Fibroblast of lung (primary cell): ENCODE data around the gene NAXD. TPM values are rescaled to one million over a fixed set of nuclear protein-coding genes. Genes with fewer than 3 reads are reported as not detected.

Experiments
- DNase-seq, 2 donors: peaks; one replicate each; pipeline versions ENCODE4 v3.0.0 to v3.0.0-alpha.2; 2010; ENCODE audit warnings: low read depth in 2 of 2
- H2AFZ ChIP-seq: 2 replicates; pipeline ENCODE4 v1.5.1; 2012; ENCODE audit warnings: low read length, control low read depth, inconsistent platforms
- H3K27ac ChIP-seq: 2 replicates; pipeline ENCODE4 v1.5.1; 2011; ENCODE audit warnings: low read length, control low read depth; ENCODE audit not compliant: insufficient read depth
- H3K27me3 ChIP-seq: 2 replicates; pipeline ENCODE4 v1.5.1; 2011; ENCODE audit warnings: mild to moderate bottlenecking, low read length; ENCODE audit not compliant: control insufficient read depth, insufficient read depth
- H3K36me3 ChIP-seq: 2 replicates; pipeline ENCODE4 v1.5.1; 2011; ENCODE audit warnings: low read length; ENCODE audit not compliant: control insufficient read depth, insufficient read depth
- H3K4me1 ChIP-seq: 2 replicates; pipeline ENCODE4 v1.5.1; 2011; ENCODE audit warnings: low read length; ENCODE audit not compliant: control insufficient read depth, insufficient read depth; ENCODE audit errors: extremely low read depth
- H3K4me2 ChIP-seq: 2 replicates; pipeline ENCODE4 v1.5.1; 2011; ENCODE audit warnings: low read length, control low read depth; ENCODE audit not compliant: insufficient read depth; ENCODE audit errors: extremely low read depth
- H3K4me3 ChIP-seq, 4 experiments: fragments of 200-600 bp in 1 of 4; sonication (generic) in 1 of 4; replicated peaks in 1 of 4; 2 replicates each; pipeline ENCODE4 v1.5.1; 2011 to 2016; ENCODE audit warnings: low read length in 4 of 4, low read depth in 3 of 4, mild to moderate bottlenecking in 3 of 4, control low read depth in 2 of 4, inconsistent platforms in 1 of 4, mixed read lengths in 1 of 4; ENCODE audit not compliant: insufficient read depth in 1 of 4; ENCODE audit errors: control extremely low read depth in 1 of 4
- H3K79me2 ChIP-seq: 2 replicates; pipeline ENCODE4 v1.5.1; 2012; ENCODE audit warnings: mild to moderate bottlenecking, low read length, inconsistent platforms; ENCODE audit not compliant: control insufficient read depth, insufficient read depth
- H3K9ac ChIP-seq: 2 replicates; pipeline ENCODE4 v1.5.1; 2011; ENCODE audit warnings: mild to moderate bottlenecking, low read length, control low read depth; ENCODE audit not compliant: insufficient read depth
- H3K9me3 ChIP-seq: 2 replicates; pipeline ENCODE4 v1.5.1; 2012; ENCODE audit warnings: low read depth, low read length; ENCODE audit not compliant: control insufficient read depth, insufficient read depth
- H4K20me1 ChIP-seq: 2 replicates; pipeline ENCODE4 v1.5.1; 2011; ENCODE audit warnings: low read length; ENCODE audit not compliant: control insufficient read depth, insufficient read depth; ENCODE audit errors: extremely low read depth
- EZH2 ChIP-seq: IDR thresholded peaks from 2 replicates; pipeline ENCODE4 v1.5.1; 2012; ENCODE audit warnings: low read length, control low read depth, mild to moderate bottlenecking; ENCODE audit errors: missing control alignments
- polyA plus RNA-seq, 2 donors: library from polyadenylated mRNA; depleted of rRNA in 1 of 2; stranded (reverse) in 1 of 2; unstranded in 1 of 2; fragments of >200 nt; gene quantifications; 2 replicates each; pipeline ENCODE4 v1.2.1, GENCODE V29; 2011 to 2012; ENCODE audit warnings: missing spikeins in 1 of 2
- total RNA-seq: library from RNA; depleted of rRNA; stranded (reverse); fragments of >200 nt; gene quantifications from 2 replicates; pipeline ENCODE4 v1.2.1, GENCODE V29; 2014
- TF ChIP-seq, protein P1 (sequence below), 2 donors: IDR thresholded peaks in 1 of 2; conservative IDR thresholded peaks in 1 of 2; 1 replicate in 1 of 2; 2 replicates in 1 of 2; pipeline ENCODE4 v1.5.1; 2011 to 2012; ENCODE audit warnings: low read length in 2 of 2, control low read depth in 1 of 2, inconsistent platforms in 1 of 2, low read depth in 1 of 2, mild to moderate bottlenecking in 1 of 2

The NAXD gene
- total and polyA plus RNA-seq, 2 donors (not counting 1 experiment from before 2014, with no cell fraction given) = 22.4 to 34.0 TPM

DNA sequence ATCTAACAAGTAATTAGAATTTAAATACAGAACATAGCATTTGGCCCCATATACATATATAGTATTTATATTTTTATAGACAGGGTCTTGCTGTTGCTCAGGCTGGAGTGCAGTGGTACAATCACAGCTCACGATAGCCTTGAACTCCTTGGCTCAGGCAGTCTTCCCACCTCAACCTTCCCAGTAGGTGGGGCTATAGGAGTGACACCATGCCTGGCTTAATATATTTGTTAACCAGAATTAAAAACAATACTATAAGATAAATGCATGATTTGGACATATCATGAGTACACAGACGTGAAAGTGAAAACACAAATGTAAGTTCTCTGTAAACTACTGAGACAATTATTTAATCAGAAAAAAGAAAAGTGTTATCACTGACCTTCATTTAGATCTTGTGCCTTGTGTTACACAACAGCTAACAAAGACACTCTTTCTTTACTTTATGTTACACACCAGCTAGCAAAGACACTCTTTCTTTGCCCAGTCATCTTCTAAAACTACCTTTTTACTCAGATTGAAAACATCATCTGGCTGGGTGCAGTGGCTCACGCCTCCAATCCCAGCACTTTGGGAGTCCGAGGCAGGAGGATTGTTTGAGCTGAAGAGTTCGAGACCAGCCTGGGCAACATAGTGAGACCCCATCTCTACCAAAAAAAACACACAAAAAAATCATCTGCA is 68.0 kb downstream of the NAXD start:
- H3K79me2 ChIP-seq = no peaks in the 10 kb centered on the region
- no peaks in the 10 kb centered on the region for H4K20me1 ChIP-seq
- no peak overlapping the region for H3K9ac ChIP-seq
- peaks cover 2% of the 10 kb centered on the region for H3K4me1 ChIP-seq
- H2AFZ ChIP-seq = no peak overlapping the region
- H3K4me3 ChIP-seq = no peak overlapping the region
- no peak overlapping the region for H3K27ac ChIP-seq
- peaks cover 19% of the 10 kb centered on the region for H3K36me3 ChIP-seq
- TF ChIP-seq EZH2 = no peak
- TF ChIP-seq, protein P1, sequence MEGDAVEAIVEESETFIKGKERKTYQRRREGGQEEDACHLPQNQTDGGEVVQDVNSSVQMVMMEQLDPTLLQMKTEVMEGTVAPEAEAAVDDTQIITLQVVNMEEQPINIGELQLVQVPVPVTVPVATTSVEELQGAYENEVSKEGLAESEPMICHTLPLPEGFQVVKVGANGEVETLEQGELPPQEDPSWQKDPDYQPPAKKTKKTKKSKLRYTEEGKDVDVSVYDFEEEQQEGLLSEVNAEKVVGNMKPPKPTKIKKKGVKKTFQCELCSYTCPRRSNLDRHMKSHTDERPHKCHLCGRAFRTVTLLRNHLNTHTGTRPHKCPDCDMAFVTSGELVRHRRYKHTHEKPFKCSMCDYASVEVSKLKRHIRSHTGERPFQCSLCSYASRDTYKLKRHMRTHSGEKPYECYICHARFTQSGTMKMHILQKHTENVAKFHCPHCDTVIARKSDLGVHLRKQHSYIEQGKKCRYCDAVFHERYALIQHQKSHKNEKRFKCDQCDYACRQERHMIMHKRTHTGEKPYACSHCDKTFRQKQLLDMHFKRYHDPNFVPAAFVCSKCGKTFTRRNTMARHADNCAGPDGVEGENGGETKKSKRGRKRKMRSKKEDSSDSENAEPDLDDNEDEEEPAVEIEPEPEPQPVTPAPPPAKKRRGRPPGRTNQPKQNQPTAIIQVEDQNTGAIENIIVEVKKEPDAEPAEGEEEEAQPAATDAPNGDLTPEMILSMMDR (conservative IDR thresholded peaks at IDR 0.05 in 1 of 2, IDR thresholded peaks at IDR 0.05 in 1 of 2; ENCODE audit: low read depth in 1 of 2, low read length in 2 of 2) = peak in 1 of 2 donors; percentile 32
- H3K9me3 ChIP-seq = no peaks in the 10 kb centered on the region
- no peaks in the 10 kb centered on the region for H3K27me3 ChIP-seq
- peak in 1 of 2 donors; percentile 19 for DNase-seq
- no peak overlapping the region for H3K4me2 ChIP-seq

DNA sequence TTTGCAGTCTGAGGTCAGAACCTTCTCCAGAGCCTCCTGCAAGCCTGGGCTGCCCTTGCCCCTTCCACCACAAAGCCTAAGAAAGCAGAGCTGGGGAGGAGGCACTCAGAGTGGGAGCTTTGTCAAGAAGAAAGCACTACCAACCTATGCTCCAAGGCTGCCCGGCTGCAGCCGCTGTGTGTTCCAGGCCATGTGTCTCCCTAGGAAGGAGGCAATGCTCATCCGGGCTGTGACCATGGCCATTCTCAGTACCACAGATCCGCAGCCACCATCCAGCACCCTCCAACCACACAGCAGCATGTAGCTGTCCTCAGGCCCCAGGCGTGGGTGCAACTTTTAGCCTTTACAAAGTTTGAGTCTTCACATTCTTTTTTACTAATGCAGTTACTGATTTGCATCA is 68.6 kb downstream of the NAXD start:
- H2AFZ ChIP-seq = no peak overlapping the region
- peaks cover 17% of the 10 kb centered on the region for H3K36me3 ChIP-seq
- no peak for DNase-seq
- no peak overlapping the region for H3K9ac ChIP-seq
- TF ChIP-seq, protein P1 (conservative IDR thresholded peaks at IDR 0.05 in 1 of 2, IDR thresholded peaks at IDR 0.05 in 1 of 2; ENCODE audit: low read depth in 1 of 2, low read length in 2 of 2) = no peak
- no peak for TF ChIP-seq EZH2
- H3K4me2 ChIP-seq = no peak overlapping the region
- no peaks in the 10 kb centered on the region for H3K27me3 ChIP-seq
- no peaks in the 10 kb centered on the region for H3K79me2 ChIP-seq
- no peak overlapping the region for H3K27ac ChIP-seq
- no peaks in the 10 kb centered on the region for H3K9me3 ChIP-seq
- H4K20me1 ChIP-seq = no peaks in the 10 kb centered on the region
- peaks cover 2% of the 10 kb centered on the region for H3K4me1 ChIP-seq
- no peak overlapping the region for H3K4me3 ChIP-seq

DNA sequence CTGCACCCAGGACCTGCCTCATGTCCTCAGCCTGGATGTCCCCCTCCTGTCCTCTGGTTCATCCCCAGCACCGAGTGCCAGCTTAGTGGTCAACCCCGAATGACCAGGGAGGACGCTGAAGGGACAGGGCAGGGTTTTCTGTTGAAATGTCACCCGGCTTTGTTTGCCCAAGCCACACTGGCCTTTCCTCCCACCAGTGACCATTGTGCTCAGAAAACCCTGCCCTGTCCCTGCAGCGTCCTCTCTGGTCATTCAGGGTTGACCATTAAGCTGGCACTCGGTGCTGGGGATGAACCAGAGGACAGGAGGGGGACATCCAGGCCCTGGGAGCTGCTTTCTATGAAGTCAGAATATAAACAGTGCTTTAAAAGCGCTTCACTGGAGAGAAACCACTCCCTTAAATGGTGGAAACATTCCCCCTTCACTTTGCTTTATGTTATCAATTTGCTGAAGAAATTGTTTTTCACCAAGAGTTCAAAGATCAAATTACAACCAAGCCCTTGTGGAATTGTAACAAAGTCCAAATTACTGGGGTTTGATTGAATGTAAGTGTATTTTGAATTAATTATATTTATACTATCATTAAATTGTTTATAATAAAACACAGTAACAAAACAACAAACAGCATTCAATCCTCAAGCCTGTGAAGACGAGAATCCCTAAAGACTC is 69.2 kb downstream of the NAXD start:
- H3K4me2 ChIP-seq = no peak overlapping the region
- no peak overlapping the region for H2AFZ ChIP-seq
- H3K4me3 ChIP-seq = no peak overlapping the region
- H3K27me3 ChIP-seq = no peaks in the 10 kb centered on the region
- TF ChIP-seq, protein P1 (conservative IDR thresholded peaks at IDR 0.05 in 1 of 2, IDR thresholded peaks at IDR 0.05 in 1 of 2; ENCODE audit: low read depth in 1 of 2, low read length in 2 of 2) = no peak
- TF ChIP-seq EZH2 = no peak
- H3K9ac ChIP-seq = no peak overlapping the region
- no peaks in the 10 kb centered on the region for H3K79me2 ChIP-seq
- peaks cover 17% of the 10 kb centered on the region for H3K36me3 ChIP-seq
- peaks cover 2% of the 10 kb centered on the region for H3K4me1 ChIP-seq
- no peak overlapping the region for H3K27ac ChIP-seq
- peak in 1 of 2 donors; percentile 18 for DNase-seq
- no peaks in the 10 kb centered on the region for H3K9me3 ChIP-seq
- no peaks in the 10 kb centered on the region for H4K20me1 ChIP-seq
